Activated CD4-positive, alpha-beta memory T cell treated with anti-CD3 and anti-CD28 coated beads for 36 hours (primary cell): ENCODE data around the gene SHLD1. TPM values are rescaled to one million over a fixed set of nuclear protein-coding genes. Genes with fewer than 3 reads are reported as not detected.
"Not testable (repeated sequence)": the region's sequence is repeated elsewhere in the genome, so short reads cannot be mapped to it uniquely, and the experiment has no call there.

Source experiments
- CTCF ChIA-PET: fragments of 350-600 bp; sonication (Branson Sonifier 250); formaldehyde crosslinking; loops from one replicate; lab custom pipeline; 2021; ENCODE audit warnings: antibody characterized with exemption, inconsistent platforms; lab: Charles Lee
- POLR2A ChIA-PET: fragments of 350-600 bp; sonication (Branson Sonifier 250); formaldehyde crosslinking; loops from one replicate; lab custom pipeline; 2021; ENCODE audit warnings: antibody characterized with exemption; lab: Charles Lee
- DNase-seq: peaks from one replicate; pipeline ENCODE4 v3.0.0-alpha.2; 2020
- H3K27ac Mint-ChIP-seq: one replicate; pipeline ENCODE4 v1.8.0; 2021; ENCODE audit warnings: mixed read lengths
- H3K27me3 Mint-ChIP-seq: one replicate; pipeline ENCODE4 v1.8.0; 2021; ENCODE audit warnings: mixed read lengths
- H3K36me3 Mint-ChIP-seq: one replicate; pipeline ENCODE4 v1.8.0; 2021; ENCODE audit warnings: mixed read lengths
- H3K4me1 Mint-ChIP-seq: one replicate; pipeline ENCODE4 v1.8.0; 2021; ENCODE audit warnings: low read depth, mixed read lengths
- H3K4me3 Mint-ChIP-seq: one replicate; pipeline ENCODE4 v1.8.0; 2021; ENCODE audit warnings: mild to moderate bottlenecking, mixed read lengths
- H3K9me3 Mint-ChIP-seq: one replicate; pipeline ENCODE4 v1.8.0; 2021; ENCODE audit warnings: mixed read lengths
- intact Hi-C: fragments of 100-400 bp; cut with micrococcal nuclease; formaldehyde crosslinking; loops from one replicate; pipeline ENCODE4 v1.15.1; 2023
- total RNA-seq, 2 experiments: library from RNA; stranded (reverse); gene quantifications; one replicate each; pipeline ENCODE4 v1.2.3, GENCODE V29; 2021

SHLD1 gene
- total RNA-seq, 2 experiments from 2014 or later, result 9.0 to 9.8 TPM

DNA sequence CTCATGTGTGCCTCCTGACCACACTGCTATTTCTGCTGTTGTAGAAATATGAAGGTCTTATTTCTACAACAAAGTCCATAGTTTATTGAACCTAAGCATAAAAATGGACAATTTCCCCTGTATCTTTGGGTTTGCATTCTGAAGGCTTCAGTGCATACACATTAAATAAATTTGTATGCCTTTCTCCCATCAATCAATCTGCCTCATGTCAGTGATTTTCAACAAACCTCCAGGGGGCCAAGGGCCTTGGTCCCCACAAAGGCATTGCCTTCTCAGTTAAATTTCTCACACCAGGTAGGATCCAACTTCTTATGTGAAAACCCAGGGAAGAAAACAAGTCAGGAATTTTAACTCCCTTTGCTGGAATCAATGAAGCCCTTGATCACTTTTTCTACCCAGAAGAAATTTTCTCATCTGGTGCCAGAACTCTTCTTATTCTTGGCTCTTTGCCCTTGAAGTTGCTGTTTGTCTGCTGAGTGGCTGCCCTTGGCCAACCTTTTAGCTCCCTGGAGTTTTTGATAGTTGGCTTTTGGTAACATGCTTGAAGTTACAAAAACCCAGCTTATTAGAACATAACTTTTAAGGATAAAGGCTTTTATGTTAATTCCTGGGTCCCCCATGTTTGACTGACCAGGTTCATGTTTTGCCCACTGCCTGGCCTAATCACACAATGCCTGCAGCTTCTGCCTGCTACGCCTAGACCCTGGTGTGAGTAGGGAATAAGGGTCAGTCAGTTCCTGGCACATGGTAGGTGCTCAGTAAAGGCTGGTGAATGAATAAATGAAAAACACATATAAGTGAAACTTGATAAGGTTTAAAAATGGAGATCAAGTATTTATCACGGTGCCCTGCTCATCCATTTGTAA lies 37.0 kb downstream of the SHLD1 start:
- ChIA-PET CTCF (interaction anchor here (0.8 to 10.7 kb wide), 37 partner anchors 9 to 256 kb away, joined by 3 to 233 read pairs (median 4); partner anchors contain the start of gene SHLD1), POLR2A (interaction anchor here (1.5 kb wide), 1 partner anchor 164 kb away, joined by 4 read pairs; no protein-coding TSS in a partner anchor)
- H3K36me3 Mint-ChIP-seq, result peaks cover 7% of the 10 kb centered on the region
- no peak for DNase-seq
- peaks cover 14% of the 10 kb centered on the region for H3K4me1 Mint-ChIP-seq
- intact Hi-C loops, result no loop called here
- no peak overlapping the region for H3K4me3 Mint-ChIP-seq
- no peaks in the 10 kb centered on the region for H3K9me3 Mint-ChIP-seq
- no peaks in the 10 kb centered on the region for H3K27me3 Mint-ChIP-seq
- H3K27ac Mint-ChIP-seq, result peak overlapping the region; percentile 26

DNA sequence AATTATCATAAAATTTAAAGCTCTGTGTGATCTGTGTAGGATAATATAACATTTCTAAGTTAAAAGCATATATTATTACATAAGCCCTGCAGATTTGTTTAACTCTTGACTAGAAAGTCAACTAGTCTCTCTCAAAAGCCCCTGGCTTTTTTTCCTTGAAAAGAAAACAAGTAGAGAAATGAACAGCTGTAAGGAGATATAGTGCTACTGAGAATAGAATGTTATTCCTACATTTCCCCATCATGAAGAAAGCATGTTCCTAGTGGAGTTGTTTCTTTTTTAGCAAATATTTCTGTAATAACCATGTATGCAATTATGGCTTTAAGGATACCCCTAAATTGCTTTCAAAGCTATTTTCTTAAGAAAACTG lies 37.6 kb downstream of the SHLD1 start:
- POLR2A ChIA-PET, result interaction anchor here (1.0 to 1.5 kb wide), 2 partner anchors 163 to 218 kb away, joined by 3 to 4 read pairs; no protein-coding TSS in a partner anchor
- CTCF ChIA-PET, result interaction anchor here (0.5 to 10.7 kb wide), 54 partner anchors 9 to 286 kb away, joined by 3 to 233 read pairs (median 4); partner anchors contain the start of gene SHLD1
- Mint-ChIP-seq H3K27me3 (no peaks in the 10 kb centered on the region), H3K36me3 (peaks cover 7% of the 10 kb centered on the region), H3K9me3 (no peaks in the 10 kb centered on the region), H3K4me3 (no peak overlapping the region), H3K27ac (no peak overlapping the region), H3K4me1 (peaks cover 14% of the 10 kb centered on the region)
- intact Hi-C loops, result loop anchor here (1.0 to 2.0 kb wide), 5 partner anchors 37 to 258 kb away; partner anchors contain the start of gene SHLD1
- no peak for DNase-seq

DNA sequence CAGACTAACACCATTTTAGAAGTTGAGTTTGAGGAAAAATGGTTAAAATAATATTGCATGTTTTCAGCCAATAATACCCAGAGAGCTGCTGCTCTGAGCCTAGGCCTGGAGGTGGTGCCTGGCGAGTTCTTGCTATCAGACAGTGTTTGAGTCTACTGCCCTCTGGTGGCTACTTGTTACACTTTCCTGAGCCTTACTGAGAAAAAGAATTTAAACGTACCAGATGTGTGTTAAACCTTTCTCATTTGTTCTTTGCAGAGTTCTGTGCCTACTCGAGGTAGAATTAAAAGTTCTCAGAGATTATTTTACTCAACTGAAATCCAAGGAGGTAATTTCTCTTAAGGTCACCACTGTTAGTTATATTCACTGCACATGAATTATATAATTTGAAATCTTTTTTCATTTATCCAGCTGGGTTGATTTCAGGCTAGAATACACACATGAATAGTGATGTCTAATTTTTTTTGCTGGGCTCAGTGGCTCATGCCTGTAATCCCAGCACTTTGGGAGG lies 38.2 kb downstream of the SHLD1 start:
- H3K4me3 Mint-ChIP-seq, result no peak overlapping the region
- ChIA-PET POLR2A (interaction anchor here (1.0 to 1.5 kb wide), 2 partner anchors 163 to 219 kb away, joined by 3 to 4 read pairs; no protein-coding TSS in a partner anchor), CTCF (interaction anchor here (0.5 to 10.7 kb wide), 59 partner anchors 9 to 334 kb away, joined by 3 to 233 read pairs (median 4); partner anchors contain the start of gene SHLD1)
- DNase-seq, result peak; percentile 77
- intact Hi-C loops, result loop anchor here (1.0 to 2.0 kb wide), 5 partner anchors 38 to 259 kb away; partner anchors contain the start of gene SHLD1
- peak overlapping the region; percentile 39 for H3K27ac Mint-ChIP-seq
- H3K4me1 Mint-ChIP-seq, result peaks cover 13% of the 10 kb centered on the region
- peaks cover 6% of the 10 kb centered on the region for H3K36me3 Mint-ChIP-seq
- no peaks in the 10 kb centered on the region for H3K9me3 Mint-ChIP-seq
- H3K27me3 Mint-ChIP-seq, result no peaks in the 10 kb centered on the region

DNA sequence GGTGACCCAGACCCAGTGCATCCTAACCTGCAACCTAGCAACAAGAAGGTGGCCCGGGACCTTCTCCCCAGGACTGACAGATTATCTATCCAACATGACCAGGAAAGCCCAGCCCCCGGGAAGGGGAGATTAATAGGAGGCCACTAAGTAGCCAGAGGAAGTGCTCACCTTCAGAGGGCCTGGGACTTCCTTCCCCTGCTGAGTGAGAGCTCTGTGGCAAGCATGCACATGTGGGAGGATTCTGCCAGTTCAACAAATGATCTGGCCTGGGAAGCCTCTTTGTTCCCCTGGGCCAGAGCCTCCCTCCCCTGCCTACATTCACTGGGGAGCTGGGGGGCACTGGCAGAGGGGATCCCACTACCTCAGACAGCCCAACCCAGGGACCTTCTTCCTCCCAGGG lies 39.6 kb downstream of the SHLD1 start:
- Mint-ChIP-seq H3K4me1 (peaks cover 13% of the 10 kb centered on the region), H3K36me3 (peaks cover 8% of the 10 kb centered on the region), H3K9me3 (no peaks in the 10 kb centered on the region), H3K27me3 (no peaks in the 10 kb centered on the region), H3K4me3 (no peak overlapping the region), H3K27ac (no peak overlapping the region)
- CTCF ChIA-PET, result interaction anchor here (0.6 to 10.7 kb wide), 4 partner anchors 52 to 258 kb away, joined by 4 to 233 read pairs (median 110); no protein-coding TSS in a partner anchor
- POLR2A ChIA-PET, result no interaction called here
- DNase-seq, result no peak
- intact Hi-C loops, result loop anchor here (2.0 kb wide), 1 partner anchor 39 kb away; the partner anchor contains the start of gene SHLD1

DNA sequence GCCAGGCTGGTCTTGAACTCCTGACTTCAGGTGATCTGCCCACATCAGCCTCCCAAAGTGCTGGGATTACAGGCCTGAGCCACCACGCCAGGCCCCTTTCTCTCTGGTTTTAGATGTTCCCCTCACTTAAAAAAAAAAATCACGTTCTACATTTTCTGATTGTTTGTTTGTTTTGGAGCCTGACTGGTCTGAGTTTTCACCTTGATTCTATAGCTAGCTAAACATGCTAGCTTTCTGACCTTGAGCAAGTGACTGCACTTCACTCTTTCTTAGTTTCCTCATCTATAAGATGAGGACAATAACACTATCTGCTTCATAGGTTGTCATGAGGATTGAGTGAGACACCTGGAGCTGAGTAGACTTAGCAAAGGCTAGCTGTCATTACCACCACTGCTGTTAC lies 43.7 kb downstream of the SHLD1 start:
- H3K4me3 Mint-ChIP-seq, result no peak overlapping the region

DNA sequence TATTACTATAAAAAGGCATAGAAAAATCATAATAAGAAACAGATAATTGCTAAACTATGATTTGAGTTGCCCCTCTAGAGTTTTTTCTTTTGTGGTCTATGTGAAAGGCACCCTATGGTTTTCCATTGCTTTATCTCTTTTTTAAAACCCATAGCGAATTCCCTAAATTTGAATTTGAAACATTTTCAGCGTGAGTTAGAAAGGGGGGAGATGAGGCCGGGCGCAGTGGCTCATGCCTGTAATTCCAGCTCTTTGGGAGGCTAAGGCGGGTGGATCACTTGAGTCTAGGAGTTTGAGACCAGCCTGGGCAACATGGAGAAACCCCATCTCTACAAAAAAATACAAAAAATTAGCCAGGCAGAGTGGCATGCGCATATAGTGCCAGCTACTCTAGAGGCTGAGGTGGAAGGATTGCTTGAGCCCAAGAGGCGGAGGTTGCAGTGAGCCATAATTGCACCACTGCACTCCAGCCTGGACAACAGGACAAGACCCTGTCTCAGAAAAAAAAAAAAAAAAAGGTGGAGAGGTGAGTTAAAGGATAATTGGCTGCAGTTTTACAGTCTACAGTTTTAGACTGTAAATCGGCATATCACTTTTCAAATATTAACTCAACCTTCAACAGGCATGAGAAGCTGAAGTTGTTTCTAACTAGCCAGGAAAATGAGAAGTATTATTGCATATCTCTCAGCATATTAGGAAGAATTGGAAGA lies 46.3 kb downstream of the SHLD1 start:
- Mint-ChIP-seq H3K36me3 (peaks cover 7% of the 10 kb centered on the region), H3K27me3 (no peaks in the 10 kb centered on the region), H3K27ac (no peak overlapping the region), H3K9me3 (no peaks in the 10 kb centered on the region), H3K4me3 (no peak overlapping the region), H3K4me1 (no peaks in the 10 kb centered on the region)
- ChIA-PET POLR2A (no interaction called here), CTCF (interaction anchor here (1.1 to 2.1 kb wide), 3 partner anchors 8 to 268 kb away, joined by 3 to 8 read pairs (median 6); no protein-coding TSS in a partner anchor)
- intact Hi-C loops, result no loop called here
- DNase-seq, result no peak

More for the DNA sequence above, 43.7 kb downstream of the SHLD1 start:
- Mint-ChIP-seq H3K27me3 (no peaks in the 10 kb centered on the region), H3K36me3 (peaks cover 6% of the 10 kb centered on the region), H3K27ac (no peak overlapping the region), H3K4me1 (peaks cover 2% of the 10 kb centered on the region), H3K9me3 (no peaks in the 10 kb centered on the region)
- ChIA-PET POLR2A (no interaction called here), CTCF (interaction anchor here (0.8 kb wide), 1 partner anchor 237 kb away, joined by 4 read pairs; no protein-coding TSS in a partner anchor)
- intact Hi-C loops, result no loop called here
- no peak for DNase-seq

DNA sequence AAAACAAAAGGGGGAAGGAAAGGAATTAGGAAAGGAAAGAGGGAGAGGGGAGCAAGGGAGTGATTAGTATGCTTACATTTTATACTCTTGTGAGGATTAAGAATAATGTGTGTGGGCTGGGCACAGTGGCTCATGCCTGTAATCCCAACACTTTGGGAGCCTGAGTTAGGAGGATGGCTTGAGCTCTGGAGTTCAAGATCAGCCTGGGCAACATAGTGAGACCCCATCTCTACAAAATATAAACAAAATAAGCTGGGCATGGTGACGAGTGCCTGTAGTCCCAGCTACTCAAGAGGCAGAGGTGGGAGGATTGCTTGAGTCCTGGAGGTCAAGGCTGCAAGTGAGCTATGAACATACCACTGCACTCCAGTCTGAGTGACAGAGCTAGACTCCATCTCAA lies 47.0 kb downstream of the SHLD1 start:
- ChIA-PET POLR2A (no interaction called here), CTCF (interaction anchor here (0.8 to 2.1 kb wide), 4 partner anchors 9 to 268 kb away, joined by 3 to 8 read pairs (median 4); no protein-coding TSS in a partner anchor)
- H3K36me3 Mint-ChIP-seq, result peaks cover 7% of the 10 kb centered on the region
- H3K4me1 Mint-ChIP-seq, result peaks cover 1% of the 10 kb centered on the region
- no peaks in the 10 kb centered on the region for H3K9me3 Mint-ChIP-seq
- intact Hi-C loops, result no loop called here
- H3K27ac Mint-ChIP-seq, result no peak overlapping the region
- no peak overlapping the region for H3K4me3 Mint-ChIP-seq
- no peak for DNase-seq
- H3K27me3 Mint-ChIP-seq, result no peaks in the 10 kb centered on the region

DNA sequence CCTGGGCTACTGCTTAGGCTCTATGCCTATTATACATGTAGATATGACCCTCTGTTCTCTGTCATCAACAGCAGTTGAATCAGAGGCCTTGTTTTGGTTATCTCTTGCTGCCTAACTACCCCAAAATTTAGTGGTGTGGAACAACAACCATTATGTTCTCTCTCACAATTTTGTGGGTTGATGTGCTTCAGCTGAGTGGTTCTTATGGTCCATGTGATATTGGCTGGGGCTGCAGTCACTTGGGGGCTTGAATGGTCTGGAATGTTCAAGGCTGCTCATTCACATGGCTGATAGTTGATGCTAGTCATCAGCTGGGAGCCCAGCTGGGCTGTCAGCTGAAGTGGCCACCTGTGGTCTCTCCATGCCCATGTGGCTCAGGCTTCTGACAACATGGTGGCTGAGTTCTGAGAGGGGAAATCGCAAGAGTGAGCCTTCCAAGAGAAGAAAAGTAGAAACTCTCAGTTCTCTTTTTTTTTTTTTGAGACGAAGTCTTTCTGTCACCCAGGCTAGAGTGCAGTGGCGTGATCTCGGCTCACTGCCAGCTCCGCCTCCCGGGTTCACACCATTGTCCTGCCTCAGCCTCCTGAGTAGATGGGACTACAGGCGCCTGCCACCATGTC lies 47.8 kb downstream of the SHLD1 start:
- POLR2A ChIA-PET, result no interaction called here
- Mint-ChIP-seq H3K9me3 (no peaks in the 10 kb centered on the region), H3K36me3 (peaks cover 8% of the 10 kb centered on the region), H3K4me1 (peaks cover 9% of the 10 kb centered on the region), H3K27ac (no peak overlapping the region), H3K27me3 (no peaks in the 10 kb centered on the region), H3K4me3 (no peak overlapping the region)
- CTCF ChIA-PET, result interaction anchor here (0.8 to 2.1 kb wide), 2 partner anchors 10 to 227 kb away, joined by 3 to 8 read pairs; no protein-coding TSS in a partner anchor
- intact Hi-C loops, result no loop called here
- no peak for DNase-seq

DNA sequence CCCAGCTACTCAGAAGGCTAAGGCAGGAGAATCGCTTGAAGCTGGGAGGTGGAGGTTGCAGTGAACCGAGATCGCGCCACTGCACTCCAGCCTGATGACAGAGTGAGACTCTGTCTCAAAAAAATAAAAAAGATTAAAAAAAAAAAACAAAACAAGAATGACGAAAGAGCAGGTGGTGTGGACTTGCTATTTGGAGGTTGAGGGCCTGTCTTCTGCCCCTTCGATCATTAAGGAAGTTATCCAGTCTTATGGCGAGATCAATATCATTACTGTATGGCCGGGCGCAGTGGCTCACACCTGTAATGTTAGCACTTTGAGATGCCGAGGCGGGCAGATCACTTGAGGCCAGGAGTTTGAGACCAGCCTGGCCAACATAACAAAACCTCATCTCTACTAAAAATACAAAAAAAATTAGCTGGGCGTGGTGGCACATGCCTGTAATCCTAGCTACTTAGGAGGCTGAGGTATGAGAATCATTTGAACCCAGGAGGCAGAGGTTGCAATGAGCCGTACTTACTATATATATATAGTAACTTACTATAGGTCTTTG lies 53.6 kb downstream of the SHLD1 start:
- H3K4me1 Mint-ChIP-seq, result peaks cover 31% of the 10 kb centered on the region
- H3K4me3 Mint-ChIP-seq, H3K36me3 Mint-ChIP-seq, intact Hi-C loops, POLR2A ChIA-PET, H3K27me3 Mint-ChIP-seq, H3K9me3 Mint-ChIP-seq, DNase-seq: not testable (repeated sequence)
- CTCF ChIA-PET, result interaction anchor here (1.6 kb wide), 1 partner anchor 275 kb away, joined by 5 read pairs; no protein-coding TSS in a partner anchor
- H3K27ac Mint-ChIP-seq, result peak overlapping the region; percentile 45

DNA sequence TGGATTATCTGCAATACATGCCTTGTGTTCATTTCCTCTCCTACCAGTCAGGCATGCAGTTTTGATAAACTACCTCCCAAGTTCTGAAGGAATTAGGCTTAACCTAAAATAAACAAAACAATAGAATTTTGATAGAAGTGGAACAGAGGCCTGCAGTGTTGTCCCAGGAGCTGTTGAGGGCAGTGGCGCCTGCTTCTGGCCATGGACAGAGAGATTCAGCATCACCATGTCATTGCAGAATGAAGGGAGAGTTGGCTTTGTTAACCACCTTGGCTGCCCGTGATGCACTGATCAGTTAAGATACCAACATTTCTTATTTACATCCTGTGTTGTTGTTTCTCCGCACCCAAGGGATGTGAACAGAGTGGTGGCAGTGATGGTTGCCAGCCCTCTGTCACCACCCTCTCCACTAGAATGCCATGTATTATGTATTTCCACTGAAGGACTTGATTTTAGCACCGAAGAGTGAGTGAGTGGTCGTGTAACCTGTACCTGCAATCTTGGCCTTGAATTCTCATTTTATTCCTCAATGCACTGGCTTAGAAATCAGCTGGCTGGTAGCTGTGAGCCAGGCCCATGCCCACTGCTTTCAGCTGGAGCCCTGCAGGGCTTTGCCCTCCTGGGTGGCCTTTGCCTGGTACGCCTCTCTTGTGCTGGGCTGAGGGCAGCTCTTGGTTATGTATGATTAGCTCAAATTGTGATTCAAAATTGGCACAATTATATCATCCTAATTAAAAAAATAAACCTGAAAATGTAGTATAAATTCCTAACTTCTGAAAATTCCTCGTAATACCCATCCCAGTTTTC lies 56.5 kb downstream of the SHLD1 start:
- intact Hi-C loops, result loop anchor here (5.0 kb wide), 1 partner anchor 126 kb away; no protein-coding TSS in a partner anchor
- no peak for DNase-seq
- Mint-ChIP-seq H3K27me3 (no peaks in the 10 kb centered on the region), H3K36me3 (peaks cover 3% of the 10 kb centered on the region), H3K4me1 (peaks cover 31% of the 10 kb centered on the region), H3K27ac (peak overlapping the region; percentile 3), H3K4me3 (no peak overlapping the region), H3K9me3 (no peaks in the 10 kb centered on the region)
- POLR2A ChIA-PET, result no interaction called here
- CTCF ChIA-PET, result interaction anchor here (1.2 to 1.8 kb wide), 2 partner anchors 19 to 278 kb away, joined by 5 read pairs; no protein-coding TSS in a partner anchor
